GM12878 (cell line): Measurements from ENCODE around the gene WBP1L. TPM values are rescaled to one million over a fixed set of nuclear protein-coding genes. Genes with fewer than 3 reads are reported as not detected.

Experiments
- ATAC-seq: fragments of 200-7000 bp; cut with Tn5 transposase; 3 replicates; pipeline ENCODE4 v1.9.1; 2020; ENCODE audit warnings: mild to moderate bottlenecking, moderate library complexity
- BruUV-seq: library from RNA; stranded (reverse); fragments of 400-500 nt; replicated peaks from 2 replicates; lab custom pipeline; 2021; lab: Mats Ljungman, UMichigan
- CTCF ChIA-PET: fragments of 300-600 bp; sonication (Branson Sonifier 250); formaldehyde crosslinking; extraction: SDS; loops from one replicate; lab custom pipeline; 2021; ENCODE audit warnings: inconsistent platforms; lab: Yijun Ruan, JAX
- POLR2A ChIA-PET: fragments of 350-600 bp; formaldehyde crosslinking; extraction: SDS; loops from one replicate; lab custom pipeline; 2021; ENCODE audit warnings: inconsistent platforms; lab: Charles Lee
- RAD21 ChIA-PET: fragments of 300-600 bp; sonication (Branson Sonifier 250); formaldehyde crosslinking; loops from one replicate; lab custom pipeline; 2023; ENCODE audit warnings: antibody characterized with exemption; ENCODE audit not compliant: unreplicated experiment; lab: Charles Lee
- SMC1A ChIA-PET: fragments of 300-600 bp; sonication (Branson Sonifier 250); formaldehyde crosslinking; loops from one replicate; lab custom pipeline; 2023; ENCODE audit not compliant: unreplicated experiment, uncharacterized antibody; lab: Charles Lee
- DNase-seq: peaks from one replicate; pipeline ENCODE4 v3.0.0-alpha.2; 2011; ENCODE audit warnings: low read depth, low spot score
- FAIRE-seq: peaks from 3 replicates; lab custom pipeline; 2011; peaks lifted over from hg19 to GRCh38; lab: Jason Lieb, UNC
- H2AFZ ChIP-seq: 2 replicates; pipeline ENCODE4 v1.6.0; 2011; ENCODE audit warnings: low read depth, low read length, control low read depth; ENCODE audit not compliant: control insufficient read depth
- H3K27ac ChIP-seq: 2 replicates; pipeline ENCODE4 v1.5.1; 2011; ENCODE audit warnings: control low read depth; ENCODE audit not compliant: control insufficient read depth, insufficient read depth
- H3K27me3 ChIP-seq, 2 experiments: replicated peaks in 1 of 2; 2 replicates each; pipeline versions ENCODE4 v1.6.0 to v1.6.1; 2011; ENCODE audit warnings: low read length in 1 of 2; ENCODE audit not compliant: control insufficient read depth in 2 of 2, insufficient read depth in 2 of 2
- H3K36me3 ChIP-seq, 2 experiments: 2 replicates each; pipeline ENCODE4 v1.5.1; 2011; ENCODE audit warnings: low read length in 1 of 2; ENCODE audit not compliant: control insufficient read depth in 2 of 2, insufficient read depth in 2 of 2
- H3K4me1 ChIP-seq: 2 replicates; pipeline ENCODE4 v1.6.1; 2011; ENCODE audit warnings: mild to moderate bottlenecking, low read length, moderate library complexity, mixed read lengths; ENCODE audit not compliant: control insufficient read depth, insufficient read depth
- H3K4me2 ChIP-seq: 2 replicates; pipeline ENCODE4 v1.6.0; 2011; ENCODE audit warnings: control low read depth; ENCODE audit not compliant: control insufficient read depth, insufficient read depth
- H3K4me3 ChIP-seq: fragments of 200-600 bp; sonication (generic); 2 replicates; pipeline ENCODE4 v1.5.1; 2016
- H3K79me2 ChIP-seq: 2 replicates; pipeline ENCODE4 v1.6.0; 2011; ENCODE audit warnings: low read length; ENCODE audit not compliant: control insufficient read depth, insufficient read depth
- H3K9ac ChIP-seq: 2 replicates; pipeline ENCODE4 v1.8.0; 2011; ENCODE audit warnings: low read length, control low read depth, mixed read lengths; ENCODE audit not compliant: control insufficient read depth, insufficient read depth
- H3K9me3 ChIP-seq: replicated peaks from 3 replicates; pipeline ENCODE4 v1.5.1; 2011; ENCODE audit warnings: mild to moderate bottlenecking, low read length; ENCODE audit not compliant: control insufficient read depth, insufficient read depth
- H4K20me1 ChIP-seq: 2 replicates; pipeline ENCODE4 v1.6.0; 2011; ENCODE audit not compliant: control insufficient read depth, insufficient read depth
- EP300 ChIP-seq, 2 experiments: fragments of 150-350 bp in 1 of 2; IDR thresholded peaks; 2 replicates each; pipeline ENCODE4 v1.6.1; 2011 to 2012; ENCODE audit warnings: low read depth in 2 of 2, low read length in 2 of 2, borderline replicate concordance in 1 of 2, improper control_type of control experiment in 1 of 2, inconsistent platforms in 1 of 2; ENCODE audit not compliant: control insufficient read depth in 1 of 2
- FOXM1 ChIP-seq: IDR thresholded peaks from 2 replicates; pipeline ENCODE4 v1.6.1; 2012; ENCODE audit warnings: low read depth, mild to moderate bottlenecking, inconsistent platforms, low read length, moderate library complexity
- HDAC6 ChIP-seq: fragments of 200-600 bp; sonication (generic); IDR thresholded peaks from one replicate; pipeline ENCODE4 v1.8.0; 2017; ENCODE audit warnings: antibody characterized with exemption; ENCODE audit not compliant: unreplicated experiment
- MEF2A ChIP-seq: IDR thresholded peaks from 2 replicates; pipeline ENCODE4 v1.6.1; 2011; ENCODE audit warnings: low read depth, mild to moderate bottlenecking, low read length, moderate library complexity; ENCODE audit not compliant: insufficient read depth
- RBBP5 ChIP-seq: fragments of 200-600 bp; sonication (generic); conservative IDR thresholded peaks from 2 replicates; pipeline ENCODE4 v1.6.1; 2016
- TCF7 ChIP-seq: IDR thresholded peaks from 2 replicates; pipeline ENCODE4 v1.6.1; 2014; ENCODE audit warnings: antibody characterized with exemption, borderline replicate concordance
- ZNF622 ChIP-seq: fragments of 450-650 bp; IDR thresholded peaks from 2 replicates; pipeline ENCODE4 v1.6.1; 2017; ENCODE audit warnings: mild to moderate bottlenecking, inconsistent platforms
- WGBS: methylation state at CpG from one replicate; pipeline ENCODE4 v1.1.6; 2016; ENCODE audit warnings: low lambda C conversion rate; ENCODE audit not compliant: insufficient replicate concordance, insufficient coverage; ENCODE audit errors: missing lambda C conversion rate; 5-methylcytosine and 5-hydroxymethylcytosine counted together
- in situ Hi-C: fragments of 300-500 bp; cut with MboI; formaldehyde crosslinking; loops from 9 replicates; pipeline ENCODE4 v1.14.3; 2018; ENCODE audit warnings: mixed read lengths
- intact Hi-C: fragments of 100-400 bp; cut with micrococcal nuclease; formaldehyde crosslinking; loops from one replicate; pipeline ENCODE4 v1.14.2; 2022; ENCODE audit not compliant: unreplicated experiment
- polyA plus RNA-seq, 11 experiments: library from polyadenylated mRNA; depleted of rRNA in 4 of 11; unstranded in 6 of 11; stranded (reverse) in 5 of 11; fragments of >200 nt; fragmentation: Nextera tagmentation in 4 of 11; fragmentation: Illumina TruSeq in 1 of 11; extraction: Ambion mirVana in 4 of 11; extraction: Trizol in 1 of 11; gene quantifications; 1 replicate in 1 of 11; 2 replicates in 10 of 11; pipeline versions ENCODE4 v1.2.1 to v1.2.3, GENCODE V29; 2011 to 2016; ENCODE audit warnings: inconsistent platforms in 2 of 11, missing spikeins in 2 of 11, low read depth in 1 of 11
- total RNA-seq, 4 experiments: library from RNA; depleted of rRNA in 3 of 4; stranded (reverse); fragments of >200 nt in 3 of 4; fragmentation: Illumina TruSeq in 1 of 4; extraction: Trizol in 1 of 4; gene quantifications; 2 replicates each; pipeline versions ENCODE4 v1.2.1 to v1.2.3, GENCODE V29; 2013 to 2021

WBP1L gene
- total and polyA plus RNA-seq, 10 of the 15 experiments (the other 5 are each of a cell fraction or from before 2014, with no cell fraction given): 3.7 to 18.8 (median 12.3) TPM

- CTCF ChIA-PET: interaction anchor here (1.5 kb wide), 1 partner anchor 15 kb away, joined by 4 read pairs; no protein-coding TSS in a partner anchor
- no peak for ATAC-seq
- no peak overlapping the region for H3K4me2 ChIP-seq
- no peaks in the 10 kb centered on the region for H4K20me1 ChIP-seq
- 97% methylated on average over 4 of the region's 4 CpGs for WGBS
- no peak for DNase-seq
- H3K4me3 ChIP-seq: no peak overlapping the region
- no peak overlapping the region for H2AFZ ChIP-seq
- no peak overlapping the region for H3K27ac ChIP-seq
- H3K79me2 ChIP-seq: peaks cover 4% of the 10 kb centered on the region; the same call in 1 of the 2 replicates
- H3K9ac ChIP-seq: no peak overlapping the region
- no TSS peak for BruUV-seq
- peaks cover 3 to 8% of the 10 kb centered on the region in 2 experiments; a peak in 3 of 4 replicates for H3K36me3 ChIP-seq
- intact Hi-C loops: loop anchor here (10.0 kb wide), 1 partner anchor 341 kb away; no protein-coding TSS in a partner anchor
- RAD21 ChIA-PET: no interaction called here
- no peaks in the 10 kb centered on the region for H3K9me3 ChIP-seq
- POLR2A ChIA-PET: interaction anchor here (1.0 kb wide), 1 partner anchor 10 kb away, joined by 3 read pairs; the partner anchor contains the start of genes ARL3 and SFXN2
- no peaks in the 10 kb centered on the region for H3K4me1 ChIP-seq
- no peak for FAIRE-seq
- in situ Hi-C loops: no loop called here
- H3K27me3 ChIP-seq: no peaks in the 10 kb centered on the region
- TF ChIP-seq HDAC6 (no peak), MEF2A (no peak), EP300 (IDR thresholded peaks at IDR 0.05; ENCODE audit: borderline replicate concordance in 1 of 2, control insufficient read depth in 1 of 2, low read depth in 2 of 2, low read length in 2 of 2) (no peak), TCF7 (no peak), RBBP5 (no peak), FOXM1 (no peak), ZNF622 (no peak)
- SMC1A ChIA-PET: no interaction called here
These were observed 19.8 kb upstream of the WBP1L start for GRCh38 chr10:102723989-102724388.
